GM18520 (cell line): ENCODE data around the gene CD2.

Source experiments
- ATAC-seq: cut with Tn5 transposase; IDR thresholded peaks from one replicate; pipeline ENCODE4 v1.9.1; 2021; ENCODE audit not compliant: unreplicated experiment

The CD2 gene

DNA sequence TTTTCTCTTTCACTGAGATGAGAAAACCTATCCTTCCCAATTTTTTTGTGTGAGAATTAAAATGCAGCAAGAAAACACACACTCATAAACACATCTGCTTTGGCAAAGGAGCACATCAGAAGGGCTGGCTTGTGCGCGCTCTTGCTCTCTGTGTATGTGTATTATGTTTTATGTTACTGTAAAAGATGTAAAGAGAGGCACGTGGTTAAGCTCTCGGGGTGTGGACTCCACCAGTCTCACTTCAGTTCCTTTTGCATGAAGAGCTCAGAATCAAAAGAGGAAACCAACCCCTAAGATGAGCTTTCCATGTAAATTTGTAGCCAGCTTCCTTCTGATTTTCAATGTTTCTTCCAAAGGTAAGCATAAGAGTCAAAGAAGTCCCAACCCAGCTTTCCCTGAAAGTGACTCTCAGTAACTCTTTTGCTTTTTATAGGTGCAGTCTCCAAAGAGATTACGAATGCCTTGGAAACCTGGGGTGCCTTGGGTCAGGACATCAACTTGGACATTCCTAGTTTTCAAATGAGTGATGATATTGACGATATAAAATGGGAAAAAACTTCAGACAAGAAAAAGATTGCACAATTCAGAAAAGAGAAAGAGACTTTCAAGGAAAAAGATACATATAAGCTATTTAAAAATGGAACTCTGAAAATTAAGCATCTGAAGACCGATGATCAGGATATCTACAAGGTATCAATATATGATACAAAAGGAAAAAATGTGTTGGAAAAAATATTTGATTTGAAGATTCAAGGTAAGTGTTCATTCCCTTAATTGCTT is at the start of gene CD2:
Gene CD2 (plus strand): TSS at position 233 of the 780 bp plus-strand sequence. CDS start 63 bp downstream, at position 296.
- no peak for ATAC-seq

GRCh38 chr1:116706123-116706522 is 48.1 kb upstream of the CD2 start:
- no peak for ATAC-seq

GRCh38 chr1:116706841-116707240 is 47.4 kb upstream of the CD2 start:
- no peak for ATAC-seq

- ATAC-seq = no peak
Observed at GRCh38 chr1:116708255-116708900, 45.9 kb upstream of the CD2 start.

GRCh38 chr1:116709666-116710167 is 44.5 kb upstream of the CD2 start:
- ATAC-seq = no peak

GRCh38 chr1:116710420-116711262 is 43.6 kb upstream of the CD2 start:
- no peak for ATAC-seq

- ATAC-seq = no peak
Observed at GRCh38 chr1:116711263-116711840, 42.9 kb upstream of the CD2 start.

GRCh38 chr1:116712510-116712909 is 41.7 kb upstream of the CD2 start:
- ATAC-seq = no peak

GRCh38 chr1:116713474-116713873 is 40.8 kb upstream of the CD2 start:
- no peak for ATAC-seq

DNA sequence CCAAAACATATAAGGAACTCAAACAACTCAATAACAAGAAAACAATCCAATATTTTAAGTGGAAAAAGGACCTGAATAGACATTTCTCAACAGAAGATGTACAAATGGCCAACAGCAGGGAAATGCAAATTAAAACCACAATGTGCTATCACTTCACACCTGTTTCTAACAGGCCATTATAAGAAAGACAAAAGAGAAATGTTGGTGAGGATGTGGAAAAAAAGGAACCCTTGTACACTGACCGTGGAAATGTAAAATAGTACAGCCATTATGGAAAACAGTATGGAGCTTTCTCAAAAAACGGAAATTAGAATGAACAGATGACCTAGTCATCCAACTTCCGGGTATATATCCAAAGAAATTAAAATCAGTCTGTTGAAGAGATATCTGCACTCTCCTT is 37.8 kb upstream of the CD2 start:
- no peak for ATAC-seq

DNA sequence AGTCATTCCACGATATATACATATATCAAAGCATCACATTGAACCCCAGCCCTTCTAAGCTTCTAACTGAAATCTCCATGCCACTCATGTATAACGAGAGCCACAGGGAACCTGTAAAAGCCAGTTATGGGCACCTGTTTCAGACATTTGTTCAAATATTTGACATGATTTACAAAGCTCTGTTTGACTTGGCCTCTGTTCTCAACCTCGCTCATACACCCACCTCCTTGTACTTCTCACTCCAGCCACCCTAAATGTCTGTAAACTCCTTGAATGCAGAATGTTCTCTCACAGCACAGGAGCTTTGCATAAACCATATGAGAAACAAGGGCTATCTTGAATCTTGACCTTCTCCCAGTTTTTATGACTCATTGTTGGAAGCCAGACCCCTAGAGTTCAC is 36.9 kb upstream of the CD2 start:
- no peak for ATAC-seq

- ATAC-seq = no peak
Observed at GRCh38 chr1:116720364-116721038, 33.7 kb upstream of the CD2 start.

- ATAC-seq = no peak
Observed at GRCh38 chr1:116721039-116721405, 33.2 kb upstream of the CD2 start.

- no peak for ATAC-seq
Observed at GRCh38 chr1:116721451-116722007, 32.7 kb upstream of the CD2 start.

- ATAC-seq = no peak
Observed at GRCh38 chr1:116722016-116722838, 32.0 kb upstream of the CD2 start.

GRCh38 chr1:116724765-116725375 is 29.4 kb upstream of the CD2 start:
- no peak for ATAC-seq

DNA sequence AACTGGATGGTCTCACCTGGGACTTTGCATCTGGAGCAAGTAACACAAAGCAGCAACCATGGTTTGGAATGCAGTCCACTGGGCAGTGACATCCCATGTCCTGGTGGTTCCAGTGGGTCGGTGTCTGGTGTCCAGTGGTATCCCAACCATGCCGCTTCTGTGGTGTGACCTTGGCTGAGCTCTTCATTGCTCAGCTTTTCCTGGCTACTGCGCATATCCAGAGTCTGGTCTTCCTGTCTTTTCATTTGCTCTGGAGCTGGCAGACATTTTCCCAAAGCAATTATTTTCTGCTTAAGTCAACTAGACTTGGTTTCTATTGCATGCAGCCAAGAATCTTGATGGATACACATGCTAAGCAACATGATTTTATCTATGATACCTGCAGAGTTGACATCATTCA is 28.4 kb upstream of the CD2 start:
- ATAC-seq = no peak

- ATAC-seq = no peak
Observed at GRCh38 chr1:116726872-116727820, 27.1 kb upstream of the CD2 start.
